NOMO-1 treated with dmso at 0.1 percent for 144 hours (cell line): Measurements from ENCODE around the gene SPTBN2.

Experiments used
- DNase-seq: peaks from one replicate; lab custom pipeline; 2025; ENCODE audit not compliant: unreplicated experiment; lab: John Stamatoyannopoulos, UW

The SPTBN2 gene

GRCh38 chr11:66704659-66705360 is 24.2 kb downstream of the SPTBN2 start:
- DNase-seq, result no peak

- no peak for DNase-seq
Measured at GRCh38 chr11:66701432-66702240, 27.4 kb downstream of the SPTBN2 start.

GRCh38 chr11:66700742-66701141 is 28.3 kb downstream of the SPTBN2 start:
- no peak for DNase-seq

- no peak for DNase-seq
Measured at GRCh38 chr11:66700337-66700736, 28.7 kb downstream of the SPTBN2 start.

GRCh38 chr11:66698491-66698890 is 30.5 kb downstream of the SPTBN2 start:
- DNase-seq, result no peak

GRCh38 chr11:66697988-66698387 is 31.0 kb downstream of the SPTBN2 start:
- DNase-seq, result no peak

GRCh38 chr11:66696146-66696545 is 32.9 kb downstream of the SPTBN2 start:
- no peak for DNase-seq

GRCh38 chr11:66694732-66695207 is 34.2 kb downstream of the SPTBN2 start:
- peak; percentile 78 for DNase-seq

- no peak for DNase-seq
Measured at GRCh38 chr11:66694056-66694410, 35.0 kb downstream of the SPTBN2 start.

- no peak for DNase-seq
Measured at GRCh38 chr11:66693356-66694055, 35.5 kb downstream of the SPTBN2 start.

- DNase-seq, result no peak
Measured at GRCh38 chr11:66692871-66693331, 36.1 kb downstream of the SPTBN2 start.

GRCh38 chr11:66692446-66692845 is 36.6 kb downstream of the SPTBN2 start:
- DNase-seq, result no peak

GRCh38 chr11:66691311-66691980 is 37.6 kb downstream of the SPTBN2 start:
- no peak for DNase-seq

GRCh38 chr11:66689661-66690590 is 39.1 kb downstream of the SPTBN2 start:
- DNase-seq, result no peak

GRCh38 chr11:66688561-66689534 is 40.2 kb downstream of the SPTBN2 start:
- no peak for DNase-seq

- DNase-seq, result no peak
Measured at GRCh38 chr11:66687831-66688281, 41.2 kb downstream of the SPTBN2 start.

GRCh38 chr11:66686801-66687750 is 41.9 kb downstream of the SPTBN2 start:
- no peak for DNase-seq
